Activated naive CD8-positive, alpha-beta T cell treated with anti-CD3 and anti-CD28 coated beads, Interleukin-2, amount 10 ng/mL, durations not matched to agents 7 days and 5 days (primary cell): Measurements from ENCODE around the gene MRGPRD. TPM values are rescaled to one million over a fixed set of nuclear protein-coding genes. Genes with fewer than 3 reads are reported as not detected.
"Not testable (repeated sequence)": the region's sequence is repeated elsewhere in the genome, so short reads cannot be mapped to it uniquely, and the experiment has no call there.

ENCODE experiments used
- ATAC-seq: fragments of 150-1000 bp; cut with Tn5 transposase; one replicate; pipeline ENCODE4 v1.10.0; 2021; ENCODE audit warnings: low read depth, moderate library complexity
- POLR2A ChIA-PET: fragments of 350-600 bp; sonication (Branson Sonifier 250); formaldehyde crosslinking; loops from one replicate; lab custom pipeline; 2021; ENCODE audit warnings: antibody characterized with exemption; lab: Charles Lee
- DNase-seq: peaks from one replicate; pipeline ENCODE4 v3.0.0; 2021
- H3K27ac Mint-ChIP-seq: one replicate; pipeline ENCODE4 v1.8.0; 2022; ENCODE audit warnings: mild to moderate bottlenecking, mixed read lengths
- H3K27me3 Mint-ChIP-seq: one replicate; pipeline ENCODE4 v1.8.0; 2022; ENCODE audit warnings: mild to moderate bottlenecking, moderate library complexity, mixed read lengths
- H3K36me3 Mint-ChIP-seq: one replicate; pipeline ENCODE4 v1.8.0; 2021; ENCODE audit warnings: mild to moderate bottlenecking, mixed read lengths
- H3K4me1 Mint-ChIP-seq: one replicate; pipeline ENCODE4 v1.8.0; 2021; ENCODE audit warnings: mixed read lengths
- H3K4me3 Mint-ChIP-seq: one replicate; pipeline ENCODE4 v1.8.0; 2022; ENCODE audit warnings: mild to moderate bottlenecking, moderate library complexity, mixed read lengths
- H3K9me3 Mint-ChIP-seq: one replicate; pipeline ENCODE4 v1.8.0; 2021; ENCODE audit warnings: mixed read lengths
- total RNA-seq, 2 experiments: library from RNA; stranded (reverse); gene quantifications; one replicate each; pipeline ENCODE4 v1.2.3, GENCODE V29; 2021

The MRGPRD gene
- total RNA-seq, 2 experiments from 2014 or later = not detected

GRCh38 chr11:69002570-69003231 lies 21.9 kb upstream of the MRGPRD start:
- Mint-ChIP-seq H3K27ac (no peak overlapping the region), H3K27me3 (peaks cover 5% of the 10 kb centered on the region), H3K4me1 (no peaks in the 10 kb centered on the region), H3K4me3 (no peak overlapping the region), H3K36me3 (no peaks in the 10 kb centered on the region), H3K9me3 (no peaks in the 10 kb centered on the region)
- ATAC-seq (no peak), DNase-seq (peak; percentile 17)
- POLR2A ChIA-PET = no interaction called here

DNA sequence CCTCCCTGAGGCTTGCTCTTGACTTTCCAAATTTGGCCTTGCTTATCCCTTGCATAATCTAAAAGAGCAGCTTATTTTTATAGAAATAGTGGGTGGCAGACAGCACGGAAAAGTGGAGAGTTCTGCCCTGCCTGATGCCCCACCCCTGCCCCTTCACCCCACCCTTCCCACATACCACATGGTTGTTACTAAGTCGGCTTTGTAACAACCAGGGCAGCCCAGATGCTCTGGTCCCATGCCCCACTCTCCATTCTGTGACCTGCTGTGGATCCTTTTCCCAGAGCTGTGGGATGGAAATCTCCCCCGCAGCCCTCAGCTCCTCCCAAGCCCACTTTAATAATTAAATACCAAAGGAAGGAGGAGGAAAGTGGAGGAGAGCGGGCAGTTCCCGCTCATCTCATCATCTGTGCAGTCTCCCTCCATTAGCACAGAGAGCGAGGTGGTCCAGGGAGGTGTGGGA lies 21.4 kb upstream of the MRGPRD start:
- Mint-ChIP-seq H3K27ac (no peak overlapping the region), H3K27me3 (peaks cover 5% of the 10 kb centered on the region), H3K9me3 (no peaks in the 10 kb centered on the region), H3K4me1 (no peaks in the 10 kb centered on the region), H3K36me3 (no peaks in the 10 kb centered on the region), H3K4me3 (no peak overlapping the region)
- no peak for DNase-seq
- ATAC-seq = no peak
- POLR2A ChIA-PET = no interaction called here

DNA sequence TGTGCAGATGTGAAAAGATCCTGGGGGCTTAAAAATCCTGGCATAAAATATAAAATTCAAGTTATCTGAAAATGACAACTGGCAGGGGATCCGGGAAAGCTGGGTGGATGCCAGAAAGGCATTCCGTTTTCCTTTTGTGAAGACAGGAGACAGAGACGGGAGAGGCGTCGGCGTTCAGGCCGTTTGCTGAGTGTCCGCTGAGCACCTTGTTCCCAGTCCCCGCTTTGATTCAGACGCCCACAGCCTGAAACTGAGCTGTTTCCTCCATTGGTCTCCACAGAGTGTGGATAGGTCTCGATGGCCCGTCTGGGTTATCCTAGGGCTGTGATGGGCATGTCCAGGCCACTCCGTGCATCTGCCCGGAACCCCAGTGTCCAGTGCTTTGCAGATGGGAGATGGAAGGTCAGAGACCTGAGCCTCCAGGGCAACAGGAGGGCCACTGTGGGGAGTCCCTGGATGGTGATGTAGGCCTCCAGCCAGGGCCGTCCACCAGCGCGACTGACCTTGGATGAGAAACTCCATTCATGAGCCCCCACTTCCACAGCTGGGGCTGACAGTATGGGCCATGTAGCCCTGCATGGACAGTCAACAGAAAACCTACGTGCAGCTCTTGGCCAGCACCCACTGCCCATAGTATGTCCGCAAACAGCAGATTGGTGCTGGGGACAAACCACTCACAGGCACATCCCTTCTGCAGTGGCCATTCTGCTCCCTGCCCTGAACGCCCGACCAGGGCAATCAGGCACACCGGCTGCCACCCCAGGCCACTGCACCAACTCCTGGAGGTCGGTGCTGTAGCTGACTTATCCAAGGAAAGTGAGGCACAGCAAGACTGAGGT lies 20.7 kb upstream of the MRGPRD start:
- Mint-ChIP-seq H3K4me3 (no peak overlapping the region), H3K27me3 (peaks cover 3% of the 10 kb centered on the region), H3K36me3 (no peaks in the 10 kb centered on the region), H3K4me1 (no peaks in the 10 kb centered on the region), H3K9me3 (no peaks in the 10 kb centered on the region), H3K27ac (no peak overlapping the region)
- POLR2A ChIA-PET = no interaction called here
- DNase-seq (peak; percentile 23), ATAC-seq (no peak)

DNA sequence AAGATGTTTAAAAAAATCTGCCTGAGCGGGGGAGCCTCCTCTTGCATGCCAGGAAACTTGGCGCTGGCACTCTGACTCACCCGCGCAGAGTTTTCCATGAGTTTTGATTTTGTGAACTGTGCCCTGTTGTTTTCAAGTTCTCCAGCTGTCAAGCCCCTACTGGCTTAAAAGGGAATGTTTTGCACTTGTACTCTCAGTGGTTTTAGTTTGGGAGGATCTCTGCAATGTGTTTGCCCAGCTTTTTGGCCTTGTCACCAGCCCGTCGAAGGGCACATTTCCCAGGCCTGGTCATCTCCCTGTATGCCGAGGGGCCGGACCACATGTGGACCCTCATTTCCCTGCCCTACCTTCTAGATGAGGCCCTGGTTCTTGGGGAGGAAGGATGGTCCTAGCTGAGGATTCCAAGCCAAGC lies 20.1 kb upstream of the MRGPRD start:
- POLR2A ChIA-PET = no interaction called here
- H3K27me3 Mint-ChIP-seq = peaks cover 3% of the 10 kb centered on the region
- no peaks in the 10 kb centered on the region for H3K4me1 Mint-ChIP-seq
- no peak overlapping the region for H3K27ac Mint-ChIP-seq
- H3K4me3 Mint-ChIP-seq = no peak overlapping the region
- no peaks in the 10 kb centered on the region for H3K9me3 Mint-ChIP-seq
- peak; percentile 4 for DNase-seq
- no peak for ATAC-seq
- no peaks in the 10 kb centered on the region for H3K36me3 Mint-ChIP-seq

GRCh38 chr11:69000391-69000790 lies 19.6 kb upstream of the MRGPRD start:
- no peak for ATAC-seq
- peak; percentile 4 for DNase-seq
- no peak overlapping the region for H3K4me3 Mint-ChIP-seq
- POLR2A ChIA-PET = no interaction called here
- no peaks in the 10 kb centered on the region for H3K9me3 Mint-ChIP-seq
- no peaks in the 10 kb centered on the region for H3K36me3 Mint-ChIP-seq
- peaks cover 3% of the 10 kb centered on the region for H3K27me3 Mint-ChIP-seq
- H3K27ac Mint-ChIP-seq = no peak overlapping the region
- no peaks in the 10 kb centered on the region for H3K4me1 Mint-ChIP-seq

DNA sequence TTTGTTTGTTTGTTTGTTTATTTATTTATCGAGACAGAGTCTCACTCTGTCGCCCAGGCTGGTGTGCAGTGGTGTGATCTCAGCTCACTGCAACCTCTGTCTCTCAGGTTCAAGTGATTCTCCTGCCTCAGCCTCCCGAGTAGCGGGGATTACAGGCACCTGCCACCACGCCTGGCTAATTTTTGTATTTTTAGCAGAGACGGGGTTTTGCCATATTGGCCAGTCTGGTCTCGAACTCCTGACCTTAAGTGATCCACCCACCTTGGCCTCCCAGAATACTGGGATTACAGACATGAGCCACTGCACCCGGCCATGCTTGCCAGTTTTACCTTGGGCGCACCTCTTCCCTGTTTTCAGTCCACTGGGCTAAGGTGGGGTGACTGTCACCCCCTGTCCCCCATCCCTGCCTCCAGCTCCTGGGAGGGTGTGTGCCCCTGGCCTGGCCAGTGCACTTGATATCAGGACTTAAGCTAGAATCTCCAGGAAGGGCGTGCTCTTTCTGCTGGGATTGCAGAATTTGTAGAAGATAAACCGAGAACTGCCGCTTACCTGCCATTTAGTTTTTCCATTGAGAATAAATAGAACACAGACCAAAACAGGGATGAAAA lies 19.1 kb upstream of the MRGPRD start:
- ATAC-seq, H3K27ac Mint-ChIP-seq, DNase-seq, H3K4me1 Mint-ChIP-seq, H3K4me3 Mint-ChIP-seq, H3K27me3 Mint-ChIP-seq, H3K9me3 Mint-ChIP-seq, H3K36me3 Mint-ChIP-seq, POLR2A ChIA-PET: not testable (repeated sequence)

- H3K4me1 Mint-ChIP-seq = no peaks in the 10 kb centered on the region
- DNase-seq (peak; percentile 9), ATAC-seq (no peak)
- H3K27ac Mint-ChIP-seq = no peak overlapping the region
- H3K9me3 Mint-ChIP-seq = no peaks in the 10 kb centered on the region
- H3K27me3 Mint-ChIP-seq = peaks cover 3% of the 10 kb centered on the region
- no peaks in the 10 kb centered on the region for H3K36me3 Mint-ChIP-seq
- H3K4me3 Mint-ChIP-seq = no peak overlapping the region
- POLR2A ChIA-PET = no interaction called here
These were observed 18.4 kb upstream of the MRGPRD start for GRCh38 chr11:68999093-68999747.

DNA sequence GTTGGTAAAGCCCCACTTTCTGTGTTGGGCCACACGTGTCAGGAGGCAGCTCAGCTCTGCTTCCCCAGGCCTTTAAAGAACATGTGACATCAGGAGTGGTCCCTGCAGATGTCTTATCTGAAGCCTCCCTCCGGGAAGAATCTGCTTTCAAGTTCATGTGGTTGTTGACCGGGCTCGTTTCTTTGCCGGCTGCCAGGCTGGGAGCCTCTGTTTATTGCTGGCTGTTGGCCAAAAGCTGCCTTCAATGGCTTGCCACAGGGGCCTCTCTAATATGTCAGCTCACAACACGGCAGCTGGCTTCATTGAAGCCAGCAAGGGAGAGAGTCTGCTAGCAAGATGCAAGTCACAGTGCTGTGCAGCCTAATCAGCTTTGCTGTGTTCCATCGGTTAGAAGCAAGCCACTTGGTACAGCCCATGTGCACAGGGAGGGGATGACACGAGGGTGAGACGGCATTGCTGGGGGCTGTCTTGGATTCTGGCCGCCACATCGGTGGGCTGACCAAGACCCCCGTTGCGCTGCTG lies 17.7 kb upstream of the MRGPRD start:
- Mint-ChIP-seq H3K9me3 (no peaks in the 10 kb centered on the region), H3K36me3 (no peaks in the 10 kb centered on the region), H3K27ac (no peak overlapping the region), H3K4me1 (no peaks in the 10 kb centered on the region), H3K27me3 (peaks cover 3% of the 10 kb centered on the region), H3K4me3 (no peak overlapping the region)
- DNase-seq (peak; percentile 17), ATAC-seq (no peak)
- POLR2A ChIA-PET = no interaction called here

DNA sequence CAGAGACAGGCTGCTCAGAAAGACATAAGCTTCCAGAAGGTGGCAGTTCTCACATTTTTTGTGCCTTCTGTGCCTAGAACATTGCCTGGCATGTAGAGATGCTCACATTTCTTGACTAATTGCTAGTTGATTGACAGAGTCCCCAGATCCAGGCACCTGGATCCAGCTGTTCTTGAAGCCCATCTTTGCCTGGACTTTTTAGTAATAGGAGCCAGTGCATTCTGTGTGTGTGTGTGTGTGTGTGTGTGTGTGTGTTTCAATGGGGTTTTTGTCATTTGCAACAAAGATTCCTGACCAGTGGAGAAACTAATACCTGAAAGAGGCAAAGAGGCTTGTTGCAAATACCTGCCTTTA lies 17.2 kb upstream of the MRGPRD start:
- no peaks in the 10 kb centered on the region for H3K4me1 Mint-ChIP-seq
- DNase-seq (no peak), ATAC-seq (no peak)
- H3K4me3 Mint-ChIP-seq = no peak overlapping the region
- no peak overlapping the region for H3K27ac Mint-ChIP-seq
- no peaks in the 10 kb centered on the region for H3K9me3 Mint-ChIP-seq
- peaks cover 7% of the 10 kb centered on the region for H3K27me3 Mint-ChIP-seq
- POLR2A ChIA-PET = no interaction called here
- H3K36me3 Mint-ChIP-seq = no peaks in the 10 kb centered on the region

GRCh38 chr11:68997124-68997994 lies 16.6 kb upstream of the MRGPRD start:
- POLR2A ChIA-PET = no interaction called here
- no peak overlapping the region for H3K4me3 Mint-ChIP-seq
- peaks cover 9% of the 10 kb centered on the region for H3K27me3 Mint-ChIP-seq

GRCh38 chr11:68996376-68997123 lies 15.8 kb upstream of the MRGPRD start:
- no peaks in the 10 kb centered on the region for H3K36me3 Mint-ChIP-seq
- H3K4me1 Mint-ChIP-seq = no peaks in the 10 kb centered on the region
- H3K9me3 Mint-ChIP-seq = no peaks in the 10 kb centered on the region
- ATAC-seq = no peak
- H3K4me3 Mint-ChIP-seq = no peak overlapping the region
- H3K27ac Mint-ChIP-seq = no peak overlapping the region
- H3K27me3 Mint-ChIP-seq = peaks cover 12% of the 10 kb centered on the region
- DNase-seq = no peak
- POLR2A ChIA-PET = no interaction called here

More at GRCh38 chr11:68997124-68997994, 16.6 kb upstream of the MRGPRD start:
- Mint-ChIP-seq H3K27ac (no peak overlapping the region), H3K36me3 (no peaks in the 10 kb centered on the region), H3K4me1 (no peaks in the 10 kb centered on the region), H3K9me3 (no peaks in the 10 kb centered on the region)
- DNase-seq (no peak), ATAC-seq (no peak)

GRCh38 chr11:68994894-68995285 lies 14.1 kb upstream of the MRGPRD start:
- Mint-ChIP-seq H3K4me3 (no peak overlapping the region), H3K4me1 (no peaks in the 10 kb centered on the region), H3K36me3 (no peaks in the 10 kb centered on the region), H3K27ac (no peak overlapping the region), H3K27me3 (peaks cover 17% of the 10 kb centered on the region), H3K9me3 (no peaks in the 10 kb centered on the region)
- DNase-seq (no peak), ATAC-seq (no peak)
- POLR2A ChIA-PET = no interaction called here
